HuH-7.5 (cell line): ENCODE data around the gene PDIA3.
"Not testable (repeated sequence)": the region's sequence is repeated elsewhere in the genome, so short reads cannot be mapped to it uniquely, and the experiment has no call there.

Experiments
- DNase-seq: peaks from one replicate; pipeline ENCODE4 v3.0.0; 2011; ENCODE audit warnings: low spot score

Gene PDIA3

DNA sequence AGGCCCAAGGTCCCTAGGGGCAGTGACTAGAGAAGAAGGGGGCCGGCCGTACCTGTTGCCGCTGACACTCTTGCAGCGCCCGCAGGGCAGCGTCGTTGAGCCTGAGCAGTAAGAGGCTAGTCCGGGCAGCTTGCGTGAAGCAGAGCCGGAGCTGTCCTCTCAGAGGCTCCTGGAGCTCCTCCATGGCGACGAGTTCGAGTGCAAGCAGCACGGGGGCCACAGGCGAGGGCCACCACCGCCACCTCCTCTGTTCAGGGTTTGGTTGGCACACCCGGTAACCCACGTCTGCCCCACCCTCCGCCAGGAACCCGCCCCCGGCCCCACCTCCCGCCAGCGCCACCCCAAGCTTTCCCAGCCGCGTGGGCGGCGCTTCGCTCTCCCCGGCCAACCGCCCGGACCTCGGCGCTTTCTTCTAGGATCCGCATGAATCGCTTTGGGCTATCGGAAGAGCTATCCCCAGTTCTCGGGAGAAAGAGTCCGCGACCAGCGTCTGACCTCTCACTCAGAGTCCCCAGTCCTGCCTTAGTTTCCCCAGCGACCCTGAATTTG, 30.6 kb downstream of the PDIA3 start, which contains the start of gene ELL3:
TSS of gene ELL3 (minus strand) at position 249 of the 549 bp plus-strand sequence. CDS start at position 184, 65 bp downstream.
- no peak for DNase-seq

DNA sequence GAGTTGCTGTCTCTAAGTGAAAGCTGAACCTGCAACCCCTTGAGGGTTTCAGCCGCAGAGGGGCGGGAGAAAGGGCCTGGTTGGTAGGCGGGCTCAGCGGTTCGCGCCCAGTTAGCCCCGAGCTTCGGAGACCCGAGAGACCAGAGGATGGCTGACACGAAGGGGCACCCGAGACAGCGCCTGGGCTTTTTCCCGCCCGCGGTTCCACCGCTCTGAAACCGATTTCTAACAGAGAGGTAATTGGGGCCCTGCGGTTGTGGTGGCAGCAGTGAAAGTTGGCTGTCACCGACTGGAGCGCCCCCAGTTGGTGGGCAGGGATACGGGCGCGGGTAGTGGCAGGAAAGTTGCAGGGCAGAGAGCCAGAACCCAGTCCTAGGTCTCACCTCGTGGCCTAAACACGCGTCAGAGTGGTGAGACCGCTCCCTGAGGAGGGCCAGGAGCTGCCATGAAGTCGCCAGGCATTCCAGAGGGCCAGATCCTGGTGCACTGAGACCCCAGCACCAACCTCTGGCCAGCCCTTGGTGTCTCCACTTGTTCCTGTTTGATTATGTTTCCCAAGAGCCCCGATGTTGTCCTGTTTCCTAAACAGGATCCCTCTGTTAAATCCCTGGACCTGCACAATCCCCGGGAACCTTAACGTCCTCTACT, 31.2 kb downstream of the PDIA3 start:
- no peak for DNase-seq

DNA sequence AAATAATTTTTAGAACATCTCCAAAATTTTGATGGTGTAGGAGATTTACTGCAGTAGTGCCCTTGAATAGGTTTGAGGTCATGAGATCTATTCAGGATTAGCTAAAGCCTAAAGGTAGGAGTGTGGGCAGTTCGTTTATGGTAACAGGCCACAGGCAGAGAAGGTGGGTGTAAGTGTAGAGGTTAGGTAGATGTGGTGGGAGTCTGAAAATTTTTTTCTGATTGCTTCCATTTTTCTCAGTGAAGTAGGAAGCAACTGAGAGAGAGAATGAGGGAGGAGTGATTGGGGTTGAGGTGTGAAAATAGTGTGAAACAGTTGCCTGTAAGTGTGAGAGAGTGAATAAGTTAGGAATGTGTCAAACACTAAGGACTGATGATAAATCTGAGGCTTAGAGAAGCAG, 32.8 kb downstream of the PDIA3 start:
- DNase-seq, result no peak

DNA sequence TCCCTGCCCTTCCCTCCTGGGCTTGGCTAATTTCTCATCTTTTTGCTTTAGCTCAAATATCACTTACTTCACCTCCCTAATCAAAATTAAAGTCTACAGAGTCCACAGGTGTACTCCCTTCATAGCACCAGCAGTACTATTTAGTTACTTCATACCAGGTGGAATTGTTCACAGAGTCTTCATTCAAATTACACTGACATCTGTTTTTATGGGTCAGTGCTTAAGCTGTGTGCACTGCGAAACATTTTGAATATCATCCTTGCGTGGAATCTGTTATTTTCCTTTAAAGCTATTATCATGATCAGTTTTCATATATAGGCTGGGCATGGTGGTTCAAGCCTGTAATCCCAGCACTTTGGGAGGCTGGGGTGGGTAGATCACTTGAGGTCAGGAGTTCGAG, 43.2 kb downstream of the PDIA3 start:
- no peak for DNase-seq

DNA sequence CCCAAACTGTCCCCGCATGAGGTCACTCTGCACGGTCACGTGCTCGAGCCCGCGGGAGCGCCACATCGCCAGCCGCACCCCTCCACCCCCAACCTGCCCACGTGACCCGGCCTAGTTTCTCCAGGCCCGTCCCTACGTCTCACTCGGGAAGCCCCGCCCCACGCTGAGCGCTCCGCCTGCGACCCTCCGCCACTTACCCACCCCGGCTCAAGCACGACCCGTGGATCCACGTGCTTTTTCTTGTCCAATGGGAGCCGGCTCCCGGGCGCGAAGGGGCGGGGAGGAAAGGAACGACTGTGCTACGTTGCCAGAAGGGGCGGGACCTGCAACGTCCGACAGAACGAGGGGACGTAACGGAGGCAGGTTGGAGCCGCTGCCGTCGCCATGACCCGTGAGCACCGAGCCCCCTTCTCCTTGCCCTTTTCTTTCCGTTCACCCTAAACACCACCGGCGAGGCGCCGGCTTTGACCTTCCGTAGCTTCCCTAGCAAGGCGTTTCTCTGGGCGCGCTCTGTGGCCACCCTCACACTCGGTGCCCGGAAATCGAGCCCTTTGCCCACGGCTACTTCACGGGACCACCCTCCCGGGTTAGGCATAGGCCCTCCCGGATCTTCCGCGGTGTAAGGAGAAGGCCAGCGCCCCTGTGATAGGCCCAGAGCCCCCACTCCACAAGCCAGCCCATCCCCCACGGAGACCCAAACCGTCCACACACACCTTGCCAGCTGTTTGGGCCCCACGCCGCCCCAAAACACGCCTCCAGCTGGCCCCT, 45.9 kb downstream of the PDIA3 start, which contains the start of gene SERF2:
TSS of gene SERF2 (plus strand) at position 328 of the 768 bp plus-strand sequence. CDS start at position 385, 57 bp downstream.
- DNase-seq, result peak; percentile 94

DNA sequence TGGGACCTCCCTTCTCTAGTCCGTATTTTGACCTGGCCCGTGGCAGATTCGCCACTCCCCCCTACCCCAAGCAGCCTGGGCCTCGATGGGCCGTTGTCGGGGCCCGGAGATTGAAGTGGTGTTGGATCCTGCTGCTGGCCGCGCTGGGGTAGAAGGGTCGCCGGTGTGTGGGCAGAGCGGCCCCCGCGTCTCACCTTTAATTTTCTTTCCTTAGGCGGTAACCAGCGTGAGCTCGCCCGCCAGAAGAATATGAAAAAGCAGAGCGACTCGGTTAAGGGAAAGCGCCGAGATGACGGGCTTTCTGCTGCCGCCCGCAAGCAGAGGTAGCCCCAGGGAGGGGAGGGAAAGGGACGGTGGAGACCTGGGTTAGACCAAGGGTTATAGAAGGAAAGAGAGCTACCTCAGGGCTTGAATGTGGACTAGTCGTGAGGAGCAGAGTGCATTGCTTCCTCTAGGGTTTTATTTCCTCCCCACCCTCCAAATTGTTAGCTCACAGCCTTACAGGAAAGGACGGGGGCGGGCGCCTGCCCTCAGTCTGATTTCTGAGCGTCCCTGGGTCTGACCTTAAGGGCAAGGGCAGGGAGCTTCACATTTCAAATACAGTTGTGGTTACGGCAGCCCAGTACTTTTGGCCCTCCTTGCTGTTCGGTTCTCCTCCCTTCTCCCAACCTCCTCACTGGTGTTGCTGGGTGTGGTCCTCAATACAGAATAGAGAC, 46.7 kb downstream of the PDIA3 start:
- DNase-seq, result no peak

DNA sequence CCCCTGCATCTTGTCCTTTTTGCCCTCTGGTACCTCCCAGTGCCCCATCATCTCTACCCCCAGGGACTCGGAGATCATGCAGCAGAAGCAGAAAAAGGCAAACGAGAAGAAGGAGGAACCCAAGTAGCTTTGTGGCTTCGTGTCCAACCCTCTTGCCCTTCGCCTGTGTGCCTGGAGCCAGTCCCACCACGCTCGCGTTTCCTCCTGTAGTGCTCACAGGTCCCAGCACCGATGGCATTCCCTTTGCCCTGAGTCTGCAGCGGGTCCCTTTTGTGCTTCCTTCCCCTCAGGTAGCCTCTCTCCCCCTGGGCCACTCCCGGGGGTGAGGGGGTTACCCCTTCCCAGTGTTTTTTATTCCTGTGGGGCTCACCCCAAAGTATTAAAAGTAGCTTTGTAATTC, 47.4 kb downstream of the PDIA3 start:
- no peak for DNase-seq

DNA sequence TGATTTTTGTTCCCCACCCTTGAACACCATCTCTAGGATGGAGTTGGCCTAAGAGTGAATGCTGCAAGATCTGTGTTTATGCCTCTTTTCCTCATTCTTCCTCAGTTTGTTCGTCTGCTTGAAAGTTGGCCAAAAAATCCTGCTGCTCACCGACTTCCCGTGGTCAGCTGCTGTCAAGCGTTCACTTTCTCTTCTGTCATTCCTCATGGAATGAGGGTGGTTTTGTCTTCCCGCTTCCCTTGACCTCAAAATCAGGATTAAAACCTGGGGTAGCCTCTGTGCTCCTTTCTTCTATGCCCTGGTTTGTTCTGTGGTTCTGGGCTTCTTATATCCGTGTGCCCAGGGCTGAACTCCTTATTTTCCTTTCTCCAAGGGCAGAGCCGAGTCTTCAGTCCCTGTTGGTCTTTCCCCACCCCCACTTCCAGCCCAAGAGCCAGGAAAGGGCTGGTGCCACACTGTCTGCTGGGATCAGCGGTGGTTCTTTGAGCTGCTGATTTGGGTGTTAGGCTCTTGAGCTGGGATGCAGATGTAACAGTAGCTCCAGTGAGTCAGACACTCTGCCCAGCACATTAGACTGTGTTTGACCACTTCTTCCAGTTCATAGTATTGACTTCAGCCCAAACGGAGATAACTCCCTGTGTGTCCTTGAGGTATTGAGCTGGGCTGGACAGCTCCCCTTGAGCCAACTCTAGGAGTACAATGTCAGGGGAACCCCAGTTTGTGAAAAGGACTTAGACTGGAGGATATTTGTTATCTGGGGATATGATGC, 48.2 kb downstream of the PDIA3 start:
- DNase-seq, result no peak

DNA sequence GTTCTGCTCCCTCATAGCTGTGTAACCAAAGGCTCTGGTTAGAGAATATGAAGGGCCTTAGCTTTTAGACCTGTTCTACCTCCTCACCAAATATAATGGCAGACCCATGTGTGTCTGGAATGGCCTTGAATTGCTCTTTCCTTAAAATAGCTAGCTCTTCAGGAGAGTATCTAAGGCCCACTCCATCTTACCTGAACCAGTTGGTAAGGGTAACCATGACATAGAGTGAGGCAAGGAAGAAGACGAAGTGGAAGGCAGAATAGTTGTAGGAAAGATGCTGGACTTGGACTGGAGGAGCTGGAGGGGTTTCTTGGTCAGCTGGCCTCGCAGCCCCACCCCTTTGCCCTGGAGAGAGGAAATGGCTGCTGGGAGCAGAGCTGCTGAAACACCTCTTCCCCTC, 49.0 kb downstream of the PDIA3 start:
- DNase-seq, result no peak

DNA sequence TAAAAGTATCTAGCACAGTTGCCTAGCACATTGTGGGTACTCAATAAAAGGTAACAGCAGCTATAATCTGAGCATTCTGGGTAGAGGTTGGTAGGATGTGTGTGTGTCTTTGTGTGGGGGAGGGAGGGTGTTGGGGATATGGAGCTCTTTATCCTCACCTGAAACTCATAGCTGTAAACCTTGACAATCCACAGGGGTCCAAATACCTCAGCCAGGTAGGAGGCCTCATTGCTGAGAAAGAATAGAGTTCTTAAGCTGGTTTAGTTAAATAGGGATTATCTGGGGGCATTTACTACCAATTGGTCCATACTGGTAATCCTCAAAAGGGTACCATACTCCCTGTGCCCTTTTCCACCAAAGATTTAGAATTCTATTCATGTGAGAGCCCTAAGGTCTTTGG, 49.8 kb downstream of the PDIA3 start:
- no peak for DNase-seq

DNA sequence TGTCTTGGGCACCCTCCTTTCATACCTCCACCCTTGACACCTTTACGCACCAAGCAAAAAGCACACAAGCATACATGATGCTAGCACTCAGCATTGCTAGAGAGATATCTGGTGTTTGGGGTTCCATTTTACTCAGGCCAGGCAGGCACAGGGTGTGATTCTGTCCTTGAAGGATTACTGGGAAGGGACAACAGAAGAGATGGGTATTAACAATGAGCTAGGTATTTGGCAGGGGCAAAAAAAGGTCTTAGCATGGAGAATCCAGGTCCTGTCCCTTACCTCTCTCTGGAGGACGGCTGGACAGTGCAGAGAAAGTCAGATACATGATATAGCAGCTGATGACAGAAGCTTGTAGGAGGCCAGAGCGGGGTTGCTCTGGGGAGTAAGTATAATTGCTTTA, 50.3 kb downstream of the PDIA3 start:
- DNase-seq, result no peak

DNA sequence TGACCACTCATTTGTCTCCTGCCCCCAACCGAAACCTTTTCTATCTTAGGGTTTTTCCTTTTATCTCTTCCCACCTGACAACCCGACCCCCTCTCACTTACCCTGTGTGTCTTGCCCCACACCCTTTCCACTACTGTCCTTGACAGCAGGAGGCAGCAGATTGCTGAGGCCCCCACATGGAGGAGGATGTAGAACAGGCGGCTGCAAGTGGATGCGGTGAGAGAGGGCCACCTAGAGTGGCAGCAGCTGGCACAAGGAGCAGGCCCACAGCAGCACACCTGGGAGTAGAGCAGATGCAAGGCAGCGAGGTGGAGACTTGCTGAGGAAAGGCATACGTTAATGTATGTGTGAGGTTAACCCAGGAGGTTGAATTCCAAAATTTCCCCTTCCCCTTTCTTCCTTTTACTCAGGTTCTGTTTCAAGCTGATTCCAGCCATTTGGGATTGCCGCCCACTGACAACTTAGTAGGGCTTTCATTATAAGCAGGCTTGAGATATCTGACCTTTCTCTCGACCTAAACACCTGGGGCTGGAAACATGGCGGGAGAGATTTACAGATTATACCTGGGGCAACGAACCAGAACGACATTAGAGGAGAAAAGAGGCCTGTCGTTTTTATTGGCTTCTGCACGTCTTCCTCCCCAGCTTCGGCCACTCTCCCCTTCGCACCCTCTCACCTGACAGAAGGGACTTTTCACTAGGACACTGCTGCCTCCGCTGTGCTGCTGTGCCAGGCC, 53.1 kb downstream of the PDIA3 start:
- DNase-seq, result no peak

DNA sequence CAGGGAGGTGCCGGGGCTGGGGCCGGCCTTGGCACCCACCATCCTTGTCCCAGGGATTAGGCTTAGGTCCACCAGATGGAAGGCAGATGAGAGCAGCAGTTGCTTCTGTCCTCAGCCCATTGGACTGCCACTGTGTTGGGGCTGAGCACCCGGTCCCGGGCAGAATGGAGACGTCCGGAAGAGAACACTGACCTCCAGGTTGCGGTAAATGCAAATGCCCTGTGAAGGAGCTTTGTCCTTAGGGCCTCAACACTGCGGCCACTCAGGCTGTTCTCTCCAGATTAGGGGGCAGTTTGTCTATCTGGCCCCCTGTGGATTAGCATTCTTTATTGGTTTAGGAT, 53.7 kb downstream of the PDIA3 start, which contains the start of gene SERINC4:
TSS of gene SERINC4 (minus strand) at position 276 of the 341 bp plus-strand sequence. CDS start at position 42, 234 bp downstream.
- no peak for DNase-seq

DNA sequence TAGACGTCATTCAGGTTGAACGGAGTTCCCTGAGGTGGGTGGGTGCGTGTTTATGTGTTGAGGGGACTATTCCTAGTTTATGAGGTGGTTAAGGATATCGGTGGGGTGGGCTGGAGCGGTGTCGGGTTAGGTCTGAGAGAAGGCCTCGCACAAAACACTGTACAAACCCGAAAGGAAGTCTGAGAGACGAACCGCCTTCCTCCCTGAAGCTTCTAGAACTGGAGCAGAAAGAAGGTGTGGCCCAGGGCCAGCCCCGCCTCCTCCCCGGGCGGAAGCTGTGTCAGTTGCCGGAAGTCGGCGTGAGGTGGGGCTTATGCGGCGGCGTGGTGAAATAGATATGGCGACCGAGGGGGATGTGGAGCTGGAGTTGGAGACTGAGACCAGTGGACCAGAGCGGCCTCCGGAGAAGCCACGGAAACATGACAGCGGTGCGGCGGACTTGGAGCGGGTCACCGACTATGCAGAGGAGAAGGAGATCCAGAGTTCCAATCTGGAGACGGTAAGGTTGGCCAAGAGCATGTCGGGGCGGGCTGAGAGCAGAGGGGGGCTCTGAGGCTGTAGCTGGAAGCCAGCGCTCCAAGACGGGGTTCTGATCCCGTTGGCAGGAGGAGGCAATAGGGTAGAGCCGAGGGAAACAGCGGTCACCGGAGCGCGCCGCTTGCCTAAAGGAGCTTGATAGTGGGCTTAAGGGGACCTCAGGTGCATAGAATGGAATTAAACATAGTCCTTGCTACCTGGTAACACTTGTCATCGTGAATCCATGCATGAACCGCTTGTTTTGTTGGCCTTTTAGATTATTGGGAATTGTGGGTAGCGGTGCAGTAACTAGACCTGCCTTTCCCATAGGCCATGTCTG, 54.3 kb downstream of the PDIA3 start, which contains the start of gene HYPK:
TSS of gene HYPK (plus strand) at position 314 of the 856 bp plus-strand sequence. CDS start at position 338, 24 bp downstream.
- no peak for DNase-seq

DNA sequence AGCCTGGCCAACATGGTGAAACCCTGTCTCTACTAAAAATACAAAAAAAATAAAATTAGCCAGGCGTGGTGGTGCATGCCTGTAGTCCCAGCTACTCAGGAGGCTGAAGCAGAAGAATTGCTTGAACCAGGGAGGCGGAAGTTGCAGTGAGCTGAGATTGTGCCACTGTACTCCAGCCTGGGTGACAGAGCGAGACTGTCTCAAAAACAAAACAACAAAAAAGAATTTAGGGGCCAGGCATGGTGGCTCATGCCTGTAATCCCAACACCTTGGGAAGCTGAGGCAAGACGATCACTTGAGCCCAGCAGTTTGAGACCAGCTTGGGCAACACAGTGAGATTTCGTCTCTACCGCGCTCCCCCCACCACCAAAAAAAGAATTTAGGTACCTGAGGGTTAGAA, 56.4 kb downstream of the PDIA3 start:
- not testable (repeated sequence) for DNase-seq

DNA sequence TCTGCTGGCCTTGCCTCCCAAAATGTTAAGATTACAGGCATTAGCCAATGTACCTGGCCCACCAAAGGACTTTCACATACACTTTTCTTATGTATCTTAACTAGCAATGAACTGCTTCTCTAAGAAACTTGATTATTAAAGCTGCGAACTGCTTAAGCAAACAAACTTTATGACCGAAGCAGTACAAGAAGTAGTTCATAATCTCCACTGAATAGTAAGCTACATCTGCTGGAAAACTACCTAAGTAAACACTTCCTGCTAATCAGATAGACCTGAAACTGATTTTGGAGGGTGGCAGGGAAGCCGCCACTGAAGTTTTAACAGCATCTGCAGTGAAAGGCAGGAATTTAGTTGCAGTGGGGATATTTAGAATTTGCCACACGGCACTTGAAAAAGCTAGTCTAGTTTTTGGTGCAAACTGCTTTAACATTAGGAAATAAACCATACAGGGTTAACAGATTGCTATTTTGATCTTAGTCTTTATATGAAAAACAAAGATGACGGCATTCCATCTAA, 62.3 kb downstream of the PDIA3 start:
- DNase-seq, result no peak

DNA sequence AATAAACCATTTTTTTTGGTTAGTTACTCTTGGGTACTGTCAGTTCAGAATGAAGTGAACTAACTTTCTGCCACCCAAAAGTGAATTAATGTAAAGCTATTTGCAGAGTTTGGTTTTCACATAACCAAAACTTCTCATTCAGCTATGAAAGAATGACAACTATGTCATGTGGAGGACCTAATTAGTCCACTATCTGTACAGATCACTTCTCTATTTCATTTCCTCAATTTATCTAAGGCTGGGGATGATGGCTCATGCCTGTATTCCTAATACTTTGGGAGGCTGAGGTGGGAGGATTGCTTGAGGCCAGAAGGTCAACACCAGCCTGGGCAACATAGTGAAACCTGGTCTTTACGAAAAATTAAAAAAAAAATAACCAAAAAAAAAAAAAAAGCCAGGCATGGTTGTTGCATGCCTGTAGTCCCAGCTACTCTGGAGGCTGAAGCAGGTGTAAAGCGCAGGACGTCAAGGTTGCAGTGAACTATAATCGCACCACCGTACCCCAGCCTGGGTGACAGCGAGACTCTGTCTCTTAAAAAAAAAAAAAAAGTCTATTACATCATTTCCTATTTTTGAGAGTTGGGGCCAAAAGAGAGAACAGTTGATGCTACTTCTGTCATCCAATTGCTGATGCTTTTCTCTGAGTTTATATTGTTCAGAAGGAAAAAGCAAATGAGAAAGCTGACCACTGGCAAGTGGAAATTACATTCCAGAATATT, 62.9 kb downstream of the PDIA3 start:
- DNase-seq, result no peak

DNA sequence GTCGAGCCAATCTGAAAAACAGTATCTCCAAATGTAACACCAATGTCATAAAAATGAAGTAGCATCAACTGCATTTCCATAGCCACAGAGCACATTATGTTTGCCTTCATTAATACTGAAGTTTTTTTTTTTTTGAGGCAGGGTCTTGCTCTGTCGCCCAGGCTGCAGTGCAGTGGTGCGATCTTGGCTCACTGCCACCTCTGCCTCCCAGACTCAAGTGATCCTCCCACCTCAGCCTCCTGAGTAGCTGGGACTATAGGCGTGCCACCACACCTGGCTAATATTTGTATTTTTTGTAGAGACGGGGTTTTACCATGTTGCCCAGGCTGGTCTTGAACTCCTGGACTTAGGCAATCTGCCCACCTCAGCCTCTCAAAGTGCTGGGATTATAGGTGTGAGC, 68.8 kb downstream of the PDIA3 start:
- DNase-seq, result not testable (repeated sequence)

DNA sequence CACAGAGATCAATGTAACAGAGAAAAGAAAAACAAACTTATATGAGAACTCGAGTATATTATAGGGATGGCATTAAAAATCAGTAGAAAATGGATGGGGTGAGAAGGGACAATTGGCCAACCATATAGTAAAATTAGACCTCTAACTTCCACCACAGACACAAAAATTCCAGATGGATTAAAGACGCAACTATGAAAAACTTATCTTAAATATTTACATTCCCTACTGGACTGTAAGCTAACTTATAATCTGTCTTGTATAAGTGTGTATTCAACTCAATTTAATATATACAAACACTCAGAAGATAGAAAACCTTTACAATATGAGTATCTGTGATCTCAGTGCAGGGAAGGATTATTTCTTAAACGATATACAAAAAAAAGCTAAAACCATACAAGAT, 75.3 kb downstream of the PDIA3 start:
- no peak for DNase-seq
